ENCODE data around the gene NF1. TPM values are rescaled to one million over a fixed set of nuclear protein-coding genes. Genes with fewer than 3 reads are reported as not detected.
"Not testable (repeated sequence)": the region's sequence is repeated elsewhere in the genome, so short reads cannot be mapped to it uniquely, and the experiment has no call there.

NF1 gene
- total RNA-seq, 2 experiments from 2014 or later, result 22.1 to 26.2 TPM

DNA sequence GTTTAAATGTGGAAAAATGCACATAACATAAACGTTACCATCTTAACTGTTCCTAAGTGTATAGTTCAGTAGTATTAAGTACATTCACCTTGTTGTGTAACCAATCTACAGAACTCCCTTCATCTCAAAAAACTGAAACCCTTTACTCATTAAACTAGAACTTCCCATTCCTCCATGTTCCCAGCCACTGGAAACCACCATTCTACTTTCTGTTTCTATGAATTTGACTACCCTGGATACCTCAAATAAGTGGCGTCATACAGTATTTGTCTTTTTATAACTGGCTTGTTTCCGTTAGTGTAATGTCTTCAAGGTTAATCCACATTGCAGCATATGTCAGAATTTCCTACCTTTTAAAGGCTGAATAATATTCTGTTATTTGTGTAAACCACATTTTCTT lies 38.2 kb downstream of the NF1 start:
- ChIA-PET CTCF (no interaction called here), POLR2A (no interaction called here)
- H3K4me3 Mint-ChIP-seq, result no peak overlapping the region
- H3K4me1 Mint-ChIP-seq, result peaks cover 4% of the 10 kb centered on the region
- peaks cover 11% of the 10 kb centered on the region for H3K36me3 Mint-ChIP-seq (ENCODE audit: low read depth)
- no peaks in the 10 kb centered on the region for H3K9me3 Mint-ChIP-seq (ENCODE audit: low read depth)
- intact Hi-C loops (cut with DNase I, micrococcal nuclease), result no loop called here
- DNase-seq (no peak), ATAC-seq (no peak)
- no peak overlapping the region for H3K27ac Mint-ChIP-seq
- H3K27me3 Mint-ChIP-seq, result no peaks in the 10 kb centered on the region

DNA sequence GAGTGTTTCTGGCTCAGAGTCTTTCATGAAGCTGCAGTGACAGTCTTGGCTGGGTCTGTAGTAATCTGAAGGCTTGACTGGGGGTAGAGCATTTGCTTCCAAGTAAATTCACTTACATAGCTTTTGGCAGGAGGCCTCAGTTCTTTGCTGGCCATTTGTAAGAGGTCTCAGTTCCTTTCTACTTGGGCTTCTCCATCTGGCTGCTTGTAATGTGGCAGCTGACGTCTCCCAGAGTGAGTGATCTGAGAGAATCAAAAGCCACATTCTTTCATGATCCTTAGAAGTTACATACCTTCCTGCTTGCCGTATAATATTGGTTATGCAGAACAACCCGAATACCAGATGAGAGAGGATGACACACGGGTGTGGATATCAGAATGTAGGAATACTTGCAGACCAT lies 39.8 kb downstream of the NF1 start:
- H3K4me1 Mint-ChIP-seq, result peaks cover 4% of the 10 kb centered on the region
- H3K9me3 Mint-ChIP-seq (ENCODE audit: low read depth), result no peaks in the 10 kb centered on the region
- DNase-seq (no peak), ATAC-seq (no peak)
- no peak overlapping the region for H3K27ac Mint-ChIP-seq
- H3K36me3 Mint-ChIP-seq (ENCODE audit: low read depth), result peaks cover 11% of the 10 kb centered on the region
- H3K27me3 Mint-ChIP-seq, result no peaks in the 10 kb centered on the region
- H3K4me3 Mint-ChIP-seq, result no peak overlapping the region
- CTCF ChIA-PET, result interaction anchor here (1.0 to 1.2 kb wide), 2 partner anchors 15 to 82 kb away, joined by 3 to 4 read pairs; no protein-coding TSS in a partner anchor
- intact Hi-C loops (cut with DNase I, micrococcal nuclease), result no loop called here
- POLR2A ChIA-PET, result interaction anchor here (0.5 to 0.7 kb wide), 2 partner anchors 16 to 30 kb away, joined by 3 to 4 read pairs; no protein-coding TSS in a partner anchor

DNA sequence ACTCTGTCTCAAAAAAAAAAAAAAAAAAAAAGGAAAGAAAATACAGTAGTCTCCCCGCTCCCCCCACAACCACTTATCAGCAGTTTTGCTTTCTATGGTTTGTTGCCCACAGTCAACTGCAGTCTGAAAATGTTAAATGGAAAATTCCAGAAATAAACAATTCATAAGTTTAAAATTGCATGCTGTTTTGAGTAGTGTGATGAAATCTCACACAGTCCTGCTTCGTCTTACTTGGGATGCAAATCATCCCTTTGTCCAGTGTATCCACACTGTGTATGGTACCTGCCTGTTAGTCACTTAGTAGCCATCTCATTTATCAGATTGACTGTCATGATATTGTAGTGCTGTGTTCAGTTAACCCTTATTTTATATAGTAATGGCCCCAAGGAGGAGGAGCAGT lies 41.5 kb downstream of the NF1 start:
- H3K36me3 Mint-ChIP-seq (ENCODE audit: low read depth), result peaks cover 11% of the 10 kb centered on the region
- no peak for DNase-seq
- H3K9me3 Mint-ChIP-seq (ENCODE audit: low read depth), result no peaks in the 10 kb centered on the region
- peaks cover 4% of the 10 kb centered on the region for H3K4me1 Mint-ChIP-seq
- intact Hi-C loops (cut with DNase I, micrococcal nuclease), result no loop called here
- POLR2A ChIA-PET, result no interaction called here
- H3K27me3 Mint-ChIP-seq, result no peaks in the 10 kb centered on the region
- ATAC-seq, result no peak
- no peak overlapping the region for H3K4me3 Mint-ChIP-seq
- CTCF ChIA-PET, result no interaction called here
- H3K27ac Mint-ChIP-seq, result no peak overlapping the region

DNA sequence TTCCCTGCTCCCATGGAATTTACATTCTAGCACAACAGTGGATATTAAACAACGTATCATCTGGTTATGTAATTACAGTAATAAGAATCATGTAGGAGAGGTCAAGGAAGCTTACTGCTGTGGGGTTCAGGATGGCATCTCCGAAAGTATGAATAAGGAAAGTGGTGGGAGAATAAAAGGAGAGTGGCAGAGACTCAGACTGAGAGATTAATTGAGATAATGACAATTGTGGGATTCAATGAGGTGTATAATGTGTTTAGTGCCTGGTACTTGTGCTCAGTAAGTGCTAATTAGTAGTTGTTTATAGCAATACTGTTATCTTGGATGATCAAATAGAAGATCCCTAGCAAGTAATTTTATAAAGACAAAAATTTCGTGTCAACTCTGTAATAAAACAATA lies 45.3 kb downstream of the NF1 start:
- POLR2A ChIA-PET, result no interaction called here
- H3K27me3 Mint-ChIP-seq, result no peaks in the 10 kb centered on the region
- no peaks in the 10 kb centered on the region for H3K9me3 Mint-ChIP-seq (ENCODE audit: low read depth)
- intact Hi-C loops (cut with DNase I, micrococcal nuclease), result no loop called here
- H3K27ac Mint-ChIP-seq, result no peak overlapping the region
- no peak for ATAC-seq
- CTCF ChIA-PET, result no interaction called here
- peaks cover 1% of the 10 kb centered on the region for H3K4me1 Mint-ChIP-seq
- no peak overlapping the region for H3K4me3 Mint-ChIP-seq
- no peak for DNase-seq
- peaks cover 11% of the 10 kb centered on the region for H3K36me3 Mint-ChIP-seq (ENCODE audit: low read depth)

DNA sequence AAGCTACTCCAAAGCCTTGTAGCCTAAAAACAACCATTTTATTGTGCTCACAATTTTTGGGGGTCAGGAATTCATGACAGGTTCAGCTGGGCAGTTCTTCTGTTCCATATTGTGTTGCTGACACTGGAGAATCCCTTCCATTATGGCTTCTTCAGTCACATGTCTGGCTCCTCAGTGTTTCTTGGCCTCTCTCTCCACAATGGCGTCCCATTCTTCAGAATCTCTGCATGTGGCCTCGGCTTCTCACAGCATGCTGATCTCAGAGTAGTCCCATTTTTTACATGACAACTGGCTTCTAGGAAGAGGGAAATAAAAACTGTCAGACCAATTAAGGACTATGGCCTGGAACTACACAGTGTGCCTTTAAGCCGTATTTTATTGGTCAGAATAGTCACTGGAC lies 49.7 kb downstream of the NF1 start:
- Mint-ChIP-seq H3K4me3 (no peak overlapping the region), H3K36me3 (ENCODE audit: low read depth) (no peaks in the 10 kb centered on the region), H3K4me1 (no peaks in the 10 kb centered on the region), H3K27me3 (no peaks in the 10 kb centered on the region), H3K27ac (no peak overlapping the region), H3K9me3 (ENCODE audit: low read depth) (no peaks in the 10 kb centered on the region)
- POLR2A ChIA-PET, result no interaction called here
- no peak for ATAC-seq
- CTCF ChIA-PET, result no interaction called here
- intact Hi-C loops (cut with DNase I, micrococcal nuclease), result no loop called here
- no peak for DNase-seq

DNA sequence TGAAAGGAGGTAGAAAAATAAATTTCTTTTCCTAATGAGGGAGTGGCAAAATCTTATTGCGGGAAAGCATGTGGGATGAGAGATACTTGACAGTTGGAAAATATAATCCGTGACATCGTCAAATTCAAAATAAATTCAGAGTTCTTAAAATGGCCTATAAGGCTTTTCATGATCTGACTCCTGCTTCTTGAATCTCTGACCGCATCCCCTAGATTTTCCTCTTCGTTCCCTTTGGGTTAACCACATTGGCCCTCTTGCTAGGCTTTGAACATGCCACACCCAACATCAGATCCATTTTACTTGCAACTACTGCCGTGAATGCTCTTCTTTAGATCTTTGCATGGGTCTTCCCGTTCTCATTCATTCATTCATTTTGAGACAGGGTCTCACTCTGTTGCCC lies 50.1 kb downstream of the NF1 start:
- no peak overlapping the region for H3K4me3 Mint-ChIP-seq
- ChIA-PET POLR2A (interaction anchor here (0.6 kb wide), 1 partner anchor 188 kb away, joined by 5 read pairs; no protein-coding TSS in a partner anchor), CTCF (no interaction called here)
- ATAC-seq, result no peak
- H3K27ac Mint-ChIP-seq, result no peak overlapping the region
- intact Hi-C loops (cut with DNase I, micrococcal nuclease), result no loop called here
- H3K4me1 Mint-ChIP-seq, result no peaks in the 10 kb centered on the region
- H3K9me3 Mint-ChIP-seq (ENCODE audit: low read depth), result no peaks in the 10 kb centered on the region
- H3K27me3 Mint-ChIP-seq, result no peaks in the 10 kb centered on the region
- no peaks in the 10 kb centered on the region for H3K36me3 Mint-ChIP-seq (ENCODE audit: low read depth)
- DNase-seq, result no peak

DNA sequence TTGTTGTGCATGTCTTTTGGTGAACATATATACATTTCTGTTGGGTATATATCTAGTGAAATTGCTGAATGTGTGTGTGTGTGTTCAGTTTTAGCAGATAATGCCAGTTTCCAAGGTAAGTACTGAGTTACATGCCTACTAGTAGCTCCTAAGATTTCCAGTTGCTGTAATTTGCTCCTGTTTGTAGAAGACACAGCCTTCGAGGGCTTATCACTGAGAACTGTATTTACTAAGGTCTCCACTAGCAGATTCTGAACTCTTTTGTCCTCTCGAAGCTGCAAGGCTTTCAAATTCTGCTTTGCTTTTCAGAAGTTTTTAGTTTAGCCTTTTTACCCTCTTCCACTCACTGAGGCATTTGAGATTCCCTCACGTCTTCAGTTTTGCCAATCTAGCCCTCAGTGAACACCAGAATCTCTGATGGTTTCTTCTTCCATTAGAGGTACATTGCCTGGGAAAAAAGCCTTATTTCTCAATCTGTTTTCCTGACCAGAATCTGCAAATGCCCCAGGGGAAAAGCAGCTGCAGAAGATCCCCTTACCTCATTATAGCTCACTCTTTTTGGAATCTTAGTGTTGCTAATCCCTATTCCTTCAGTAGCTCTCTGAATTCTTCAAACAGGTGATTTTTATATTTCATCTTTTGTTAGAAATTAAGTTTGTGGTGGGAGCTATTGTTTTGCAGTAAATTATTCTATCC lies 52.9 kb downstream of the NF1 start:
- H3K27ac Mint-ChIP-seq, result no peak overlapping the region
- no peaks in the 10 kb centered on the region for H3K27me3 Mint-ChIP-seq
- H3K4me3 Mint-ChIP-seq, result no peak overlapping the region
- H3K4me1 Mint-ChIP-seq, result no peaks in the 10 kb centered on the region
- DNase-seq (no peak), ATAC-seq (no peak)
- H3K36me3 Mint-ChIP-seq (ENCODE audit: low read depth), result peaks cover 1% of the 10 kb centered on the region
- peaks cover 1% of the 10 kb centered on the region for H3K9me3 Mint-ChIP-seq (ENCODE audit: low read depth)
- CTCF ChIA-PET, result interaction anchor here (0.9 kb wide), 1 partner anchor 19 kb away, joined by 3 read pairs; no protein-coding TSS in a partner anchor
- POLR2A ChIA-PET, result no interaction called here
- intact Hi-C loops (cut with DNase I, micrococcal nuclease), result no loop called here

DNA sequence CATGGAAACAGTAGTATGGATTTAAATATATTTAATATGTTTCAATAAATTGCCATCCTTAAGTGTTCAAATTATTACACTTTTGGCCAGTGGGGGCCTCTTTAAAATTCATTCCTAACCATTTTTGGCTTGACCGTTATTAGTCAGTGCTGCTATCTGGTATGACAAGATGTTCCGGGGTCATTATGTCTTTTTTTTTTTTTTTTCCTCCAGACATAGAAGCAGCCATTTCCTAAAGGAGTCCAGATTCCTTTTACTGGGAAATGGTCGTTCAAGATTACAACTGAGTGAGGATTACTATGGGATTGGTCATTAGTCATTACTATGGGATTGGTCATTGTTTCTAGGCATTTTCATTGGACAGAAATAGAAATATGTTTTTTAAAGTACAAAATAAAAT lies 53.4 kb downstream of the NF1 start:
- intact Hi-C loops (cut with DNase I, micrococcal nuclease), result no loop called here
- no peak for ATAC-seq
- Mint-ChIP-seq H3K4me1 (no peaks in the 10 kb centered on the region), H3K4me3 (no peak overlapping the region), H3K27me3 (no peaks in the 10 kb centered on the region), H3K27ac (no peak overlapping the region), H3K36me3 (ENCODE audit: low read depth) (peaks cover 1% of the 10 kb centered on the region), H3K9me3 (ENCODE audit: low read depth) (peaks cover 1% of the 10 kb centered on the region)
- CTCF ChIA-PET, result no interaction called here
- POLR2A ChIA-PET, result no interaction called here
- DNase-seq, result no peak

DNA sequence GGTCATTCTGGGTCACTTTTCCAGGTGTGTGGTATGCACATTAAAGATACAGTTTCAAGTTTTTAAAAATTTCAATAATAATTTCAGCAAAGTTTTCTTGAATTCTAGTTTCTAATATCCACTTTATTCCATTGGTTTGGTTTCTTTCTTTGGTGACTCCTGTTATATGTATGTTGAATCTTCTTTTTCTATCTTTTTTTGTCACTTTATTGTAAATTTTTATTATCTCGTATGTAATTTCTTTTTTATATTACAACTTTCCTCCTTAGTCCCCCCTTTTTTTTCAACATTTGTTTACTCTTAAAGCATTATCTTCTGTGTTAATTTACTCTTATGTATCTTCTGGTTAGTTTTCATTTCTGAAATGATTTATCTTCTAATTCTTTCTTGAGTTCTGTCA lies 57.5 kb downstream of the NF1 start:
- no peaks in the 10 kb centered on the region for H3K27me3 Mint-ChIP-seq
- intact Hi-C loops (cut with DNase I, micrococcal nuclease), result no loop called here
- H3K4me3 Mint-ChIP-seq, result no peak overlapping the region
- DNase-seq, result no peak
- no peaks in the 10 kb centered on the region for H3K4me1 Mint-ChIP-seq
- no peak for ATAC-seq
- no peak overlapping the region for H3K27ac Mint-ChIP-seq
- ChIA-PET CTCF (no interaction called here), POLR2A (no interaction called here)
- H3K9me3 Mint-ChIP-seq (ENCODE audit: low read depth), result peaks cover 1% of the 10 kb centered on the region
- H3K36me3 Mint-ChIP-seq (ENCODE audit: low read depth), result peaks cover 8% of the 10 kb centered on the region

DNA sequence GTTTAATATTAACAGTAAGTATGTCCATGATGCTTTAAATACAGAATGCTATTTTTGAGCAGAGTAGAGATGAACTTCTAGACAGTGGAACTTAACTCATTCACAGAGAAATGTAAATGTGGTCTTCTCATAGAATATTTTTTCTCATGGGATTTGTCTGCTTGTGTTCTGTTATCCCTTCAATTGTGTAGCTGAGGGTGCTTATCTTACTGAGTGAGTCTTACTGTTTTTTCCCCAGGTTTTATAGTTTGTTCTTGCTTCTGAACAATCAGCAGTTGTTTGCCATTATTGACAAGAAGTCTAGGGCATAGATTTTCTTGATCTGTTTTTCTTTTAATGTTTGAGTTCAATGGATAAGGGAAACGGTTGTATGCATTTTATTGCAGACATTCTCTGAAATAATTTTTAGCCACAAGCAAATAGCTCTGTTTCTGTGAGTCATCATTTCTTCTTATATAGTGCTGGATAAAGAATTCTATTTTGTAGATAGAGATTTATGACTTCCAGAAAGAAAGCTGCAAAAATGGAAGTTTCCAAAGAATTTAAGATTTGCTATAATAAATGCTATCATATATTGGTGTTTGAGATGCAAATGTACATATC lies 60.5 kb downstream of the NF1 start:
- no peak for ATAC-seq
- no peak for DNase-seq
- H3K27me3 Mint-ChIP-seq, result no peaks in the 10 kb centered on the region
- no peak overlapping the region for H3K4me3 Mint-ChIP-seq
- peaks cover 15% of the 10 kb centered on the region for H3K36me3 Mint-ChIP-seq (ENCODE audit: low read depth)
- peaks cover 1% of the 10 kb centered on the region for H3K9me3 Mint-ChIP-seq (ENCODE audit: low read depth)
- POLR2A ChIA-PET, result no interaction called here
- H3K4me1 Mint-ChIP-seq, result peaks cover 8% of the 10 kb centered on the region
- intact Hi-C loops (cut with DNase I, micrococcal nuclease), result no loop called here
- CTCF ChIA-PET, result interaction anchor here (0.6 to 1.2 kb wide), 2 partner anchors 12 to 548 kb away, joined by 3 to 4 read pairs; no protein-coding TSS in a partner anchor
- H3K27ac Mint-ChIP-seq, result no peak overlapping the region

DNA sequence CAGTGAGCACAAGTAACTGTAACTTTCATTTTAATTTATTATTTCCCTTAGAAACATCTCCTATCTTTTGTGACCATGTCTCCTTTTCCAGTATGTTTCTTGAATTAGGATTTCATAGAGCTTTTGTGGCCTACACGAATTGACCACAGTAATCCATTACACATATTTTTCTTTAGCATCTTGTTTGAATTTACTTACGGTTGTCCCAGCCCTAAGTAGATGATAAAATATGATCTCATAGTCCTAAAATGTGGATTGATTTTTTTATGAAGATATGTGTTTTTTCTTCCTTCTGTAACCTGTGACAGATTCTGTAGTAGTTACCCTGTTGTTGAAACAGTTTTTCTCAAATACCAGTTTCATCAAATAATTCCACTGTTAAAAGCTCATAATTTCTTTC lies 61.5 kb downstream of the NF1 start:
- no peak for DNase-seq
- no peak for ATAC-seq
- Mint-ChIP-seq H3K27me3 (no peaks in the 10 kb centered on the region), H3K9me3 (ENCODE audit: low read depth) (peaks cover 1% of the 10 kb centered on the region), H3K36me3 (ENCODE audit: low read depth) (peaks cover 15% of the 10 kb centered on the region), H3K4me3 (no peak overlapping the region), H3K4me1 (peaks cover 8% of the 10 kb centered on the region), H3K27ac (no peak overlapping the region)
- intact Hi-C loops (cut with DNase I, micrococcal nuclease), result no loop called here
- ChIA-PET CTCF (interaction anchor here (0.6 to 1.2 kb wide), 2 partner anchors 13 to 222 kb away, joined by 3 read pairs; no protein-coding TSS in a partner anchor), POLR2A (no interaction called here)

DNA sequence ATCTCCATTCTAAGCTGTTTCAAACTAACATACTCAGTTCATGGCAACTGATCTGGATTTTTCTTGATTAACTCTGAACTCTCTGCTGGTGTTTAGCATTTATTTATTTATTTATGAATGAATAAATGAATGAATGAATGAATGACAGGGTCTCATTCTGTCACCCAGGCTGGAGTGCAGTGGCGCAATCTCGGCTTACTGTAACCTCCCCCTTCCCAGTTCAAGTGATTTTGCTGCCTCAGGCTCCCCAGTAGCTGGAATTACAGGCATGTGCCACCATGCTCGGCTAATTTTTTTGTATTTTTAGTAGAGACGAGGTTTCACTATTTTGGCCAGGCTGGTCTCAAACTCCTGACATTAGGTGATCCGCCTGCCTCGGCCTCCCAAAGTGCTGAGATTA lies 62.1 kb downstream of the NF1 start:
- DNase-seq; intact Hi-C loops (cut with DNase I, micrococcal nuclease); ATAC-seq; H3K27me3 Mint-ChIP-seq; CTCF ChIA-PET; H3K9me3 Mint-ChIP-seq (ENCODE audit: low read depth); H3K4me1 Mint-ChIP-seq; H3K4me3 Mint-ChIP-seq; POLR2A ChIA-PET; H3K27ac Mint-ChIP-seq: not testable (repeated sequence)
- peaks cover 15% of the 10 kb centered on the region for H3K36me3 Mint-ChIP-seq (ENCODE audit: low read depth)

All from activated CD4-positive, alpha-beta T cell treated with anti-CD3 and anti-CD28 coated beads for 36 hours (primary cell).